ENCODE data around the gene MTERF4.

DNA sequence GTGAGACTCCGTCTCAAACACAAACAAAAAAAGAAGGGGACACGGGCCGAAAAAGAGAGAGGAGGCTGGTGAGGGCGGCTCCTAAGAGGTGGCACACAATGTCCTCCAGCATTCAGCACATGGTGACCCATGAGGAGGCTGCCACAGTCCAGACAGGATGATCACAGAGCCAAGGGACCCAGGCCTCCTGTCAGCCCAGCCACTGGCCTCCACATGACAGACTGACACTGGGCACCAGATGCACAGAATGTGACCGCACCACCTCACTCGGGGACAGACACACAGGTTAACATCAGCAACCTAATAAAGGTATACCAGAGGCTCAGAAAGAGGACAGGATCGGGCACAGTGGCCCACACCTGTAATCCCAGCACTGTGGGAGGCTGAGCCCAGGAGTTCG is 26.2 kb upstream of the MTERF4 start:
- TF ChIP-seq, protein P1, sequence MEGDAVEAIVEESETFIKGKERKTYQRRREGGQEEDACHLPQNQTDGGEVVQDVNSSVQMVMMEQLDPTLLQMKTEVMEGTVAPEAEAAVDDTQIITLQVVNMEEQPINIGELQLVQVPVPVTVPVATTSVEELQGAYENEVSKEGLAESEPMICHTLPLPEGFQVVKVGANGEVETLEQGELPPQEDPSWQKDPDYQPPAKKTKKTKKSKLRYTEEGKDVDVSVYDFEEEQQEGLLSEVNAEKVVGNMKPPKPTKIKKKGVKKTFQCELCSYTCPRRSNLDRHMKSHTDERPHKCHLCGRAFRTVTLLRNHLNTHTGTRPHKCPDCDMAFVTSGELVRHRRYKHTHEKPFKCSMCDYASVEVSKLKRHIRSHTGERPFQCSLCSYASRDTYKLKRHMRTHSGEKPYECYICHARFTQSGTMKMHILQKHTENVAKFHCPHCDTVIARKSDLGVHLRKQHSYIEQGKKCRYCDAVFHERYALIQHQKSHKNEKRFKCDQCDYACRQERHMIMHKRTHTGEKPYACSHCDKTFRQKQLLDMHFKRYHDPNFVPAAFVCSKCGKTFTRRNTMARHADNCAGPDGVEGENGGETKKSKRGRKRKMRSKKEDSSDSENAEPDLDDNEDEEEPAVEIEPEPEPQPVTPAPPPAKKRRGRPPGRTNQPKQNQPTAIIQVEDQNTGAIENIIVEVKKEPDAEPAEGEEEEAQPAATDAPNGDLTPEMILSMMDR (IDR thresholded peaks at IDR 0.05), result no peak
- TF ChIP-seq POLR2A (IDR thresholded peaks at IDR 0.05), result no peak

All from thyroid gland (tissue), 4 donors.